ENCODE data around the gene LITAF. TPM values are rescaled to one million over a fixed set of nuclear protein-coding genes. Genes with fewer than 3 reads are reported as not detected.

The LITAF gene
- polyA plus RNA-seq, 1 donor (not counting 4 experiments of a cell fraction or from before 2014, with no cell fraction given), result 85.4 TPM

- Histone ChIP-seq H3K79me2 (ENCODE audit: control insufficient read depth, insufficient read depth, low read length) (no peaks in the 10 kb centered on the region), H3K36me3 (ENCODE audit: control insufficient read depth in 2 of 2, extremely low read depth in 1 of 2, insufficient read depth in 2 of 2, low read length in 2 of 2) (no peaks in the 10 kb centered on the region), H3K9me3 (ENCODE audit: control insufficient read depth, low read depth, low read length) (no peaks in the 10 kb centered on the region), H3K9me1 (ENCODE audit: control insufficient read depth, extremely low read depth, insufficient read depth, low read length) (no peaks in the 10 kb centered on the region), H3K4me3 (ENCODE audit: control insufficient read depth in 2 of 3, extremely low read depth in 1 of 3, insufficient read depth in 2 of 3, low read depth in 1 of 3, low read length in 3 of 3) (no peak overlapping the region), H4K20me1 (ENCODE audit: control insufficient read depth, extremely low read depth, insufficient read depth, low read length) (no peaks in the 10 kb centered on the region), H3K4me1 (ENCODE audit: control insufficient read depth, extremely low read depth, insufficient read depth, low read length) (peaks cover 10% of the 10 kb centered on the region), H3K4me2 (ENCODE audit: control insufficient read depth, extremely low read depth, insufficient read depth, low read depth, low read length) (no peak overlapping the region), H3K27me3 (ENCODE audit: control insufficient read depth, extremely low read depth, insufficient read depth, low read length) (no peaks in the 10 kb centered on the region), H3K27ac (ENCODE audit: control insufficient read depth, insufficient read depth, low read length) (no peak overlapping the region), H2AFZ (ENCODE audit: control insufficient read depth, low read length) (no peak overlapping the region), H3K9ac (ENCODE audit: control insufficient read depth, extremely low read depth, insufficient read depth, low read length) (no peak overlapping the region)
- TF ChIP-seq EZH2 (IDR thresholded peaks at IDR 0.05; ENCODE audit: low read length) (no peak), CTCF (optimal IDR thresholded peaks at IDR 0.05 in 1 of 3, IDR thresholded peaks at IDR 0.05 in 1 of 3, conservative IDR thresholded peaks at IDR 0.05 in 1 of 3; ENCODE audit: extremely low read depth in 1 of 3, insufficient read depth in 2 of 3, low read length in 3 of 3) (no peak)
- FAIRE-seq, result no peak
- dilution Hi-C loops (cut with MboI; ENCODE audit: extremely low pct_ligation_motif_present, low sequenced_read_pairs), result no loop called here
- no peak for DNase-seq (ENCODE audit: low read depth, low spot score)
Measured at GRCh38 chr16:11539641-11540050, 47.1 kb downstream of the LITAF start.

DNA sequence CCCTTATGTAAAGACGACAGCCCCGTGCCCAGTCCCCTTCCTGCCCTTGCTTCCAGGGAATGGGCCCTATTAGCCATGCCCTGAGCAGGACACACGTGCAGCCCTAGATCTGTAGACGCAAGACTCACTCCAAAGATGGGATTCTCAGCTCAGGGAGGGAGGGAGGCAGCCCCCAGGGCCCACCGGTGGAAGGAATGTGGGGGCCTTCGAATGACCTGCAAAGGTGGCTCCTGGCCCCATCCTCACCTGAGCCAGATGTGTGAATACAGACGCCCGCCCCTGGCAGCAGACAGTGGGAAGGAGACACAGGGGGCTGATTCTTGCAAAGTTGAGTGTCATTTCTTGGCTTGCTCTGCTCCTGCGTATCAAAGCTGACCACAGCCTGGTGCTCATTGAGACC is 47.8 kb downstream of the LITAF start:
- TF ChIP-seq CTCF (optimal IDR thresholded peaks at IDR 0.05 in 1 of 3, IDR thresholded peaks at IDR 0.05 in 1 of 3, conservative IDR thresholded peaks at IDR 0.05 in 1 of 3; ENCODE audit: extremely low read depth in 1 of 3, insufficient read depth in 2 of 3, low read length in 3 of 3) (no peak), EZH2 (IDR thresholded peaks at IDR 0.05; ENCODE audit: low read length) (no peak)
- dilution Hi-C loops (cut with MboI; ENCODE audit: extremely low pct_ligation_motif_present, low sequenced_read_pairs), result no loop called here
- no peak overlapping the region for H3K9ac ChIP-seq (ENCODE audit: control insufficient read depth, extremely low read depth, insufficient read depth, low read length)
- H4K20me1 ChIP-seq (ENCODE audit: control insufficient read depth, extremely low read depth, insufficient read depth, low read length), result no peaks in the 10 kb centered on the region
- H3K27ac ChIP-seq (ENCODE audit: control insufficient read depth, insufficient read depth, low read length), result no peak overlapping the region
- H3K4me2 ChIP-seq (ENCODE audit: control insufficient read depth, extremely low read depth, insufficient read depth, low read depth, low read length), result no peak overlapping the region
- no peak for FAIRE-seq
- DNase-seq (ENCODE audit: low read depth, low spot score), result no peak
- no peaks in the 10 kb centered on the region for H3K9me1 ChIP-seq (ENCODE audit: control insufficient read depth, extremely low read depth, insufficient read depth, low read length)
- H3K9me3 ChIP-seq (ENCODE audit: control insufficient read depth, low read depth, low read length), result no peaks in the 10 kb centered on the region
- no peak overlapping the region for H2AFZ ChIP-seq (ENCODE audit: control insufficient read depth, low read length)
- no peaks in the 10 kb centered on the region for H3K36me3 ChIP-seq (ENCODE audit: control insufficient read depth in 2 of 2, extremely low read depth in 1 of 2, insufficient read depth in 2 of 2, low read length in 2 of 2)
- no peaks in the 10 kb centered on the region for H3K79me2 ChIP-seq (ENCODE audit: control insufficient read depth, insufficient read depth, low read length)
- H3K4me3 ChIP-seq (ENCODE audit: control insufficient read depth in 2 of 3, extremely low read depth in 1 of 3, insufficient read depth in 2 of 3, low read depth in 1 of 3, low read length in 3 of 3), result no peak overlapping the region
- H3K4me1 ChIP-seq (ENCODE audit: control insufficient read depth, extremely low read depth, insufficient read depth, low read length), result peaks cover 10% of the 10 kb centered on the region
- H3K27me3 ChIP-seq (ENCODE audit: control insufficient read depth, extremely low read depth, insufficient read depth, low read length), result no peaks in the 10 kb centered on the region

Data from keratinocyte (primary cell).